ENCODE measurements around the gene EPC2.

EPC2 gene

GRCh38 chr2:148832637-148833036 is 188.1 kb downstream of the EPC2 start:
- WGBS, 2 experiments (ENCODE audit: insufficient coverage in 2 of 2) = 93 to 94% methylated on average over 6 to 7 of the region's 7 CpGs
- Histone ChIP-seq H3K4me3 (ENCODE audit: extremely low read depth, insufficient read depth, low read length, poor library complexity, severe bottlenecking) (no peak overlapping the region), H3K36me3 (ENCODE audit: control insufficient read depth, insufficient read depth, low read length) (no peaks in the 10 kb centered on the region), H3K4me1 (ENCODE audit: control insufficient read depth, insufficient read depth, low read length, poor library complexity, severe bottlenecking) (no peaks in the 10 kb centered on the region), H3K27ac (ENCODE audit: low read depth, low read length, severe bottlenecking) (no peak overlapping the region), H3K9me3 (ENCODE audit: control insufficient read depth, low read length) (no peaks in the 10 kb centered on the region)

Data from mesodermal cell (in vitro differentiated cells).